ENCODE data around the gene SPATA13.

- TF ChIP-seq ZIC2 (tag by site-specific recombination; IDR thresholded peaks at IDR 0.05) (no peak), CTCF (tag by site-specific recombination; IDR thresholded peaks at IDR 0.05) (no peak), ATF2 (tag by site-specific recombination; IDR thresholded peaks at IDR 0.05; ENCODE audit: low read depth) (no peak), TCF7L2 (IDR thresholded peaks at IDR 0.05; ENCODE audit: borderline replicate concordance, low read depth, low read length) (no peak), ZNF274 (IDR thresholded peaks at IDR 0.05; ENCODE audit: low read length) (no peak), ZNF274 (tag by site-specific recombination; IDR thresholded peaks at IDR 0.05; ENCODE audit: borderline replicate concordance) (no peak), REST (tag by site-specific recombination; IDR thresholded peaks at IDR 0.05) (no peak), SP3 (tag by site-specific recombination; IDR thresholded peaks at IDR 0.05) (no peak), ZNF239 (tag by site-specific recombination; IDR thresholded peaks at IDR 0.05) (no peak), ZNF777 (tag by site-specific recombination; IDR thresholded peaks at IDR 0.05; ENCODE audit: borderline replicate concordance) (no peak), ZNF670 (tag by site-specific recombination; IDR thresholded peaks at IDR 0.05; ENCODE audit: low read depth) (no peak), ZNF785 (tag by site-specific recombination; IDR thresholded peaks at IDR 0.05) (no peak), KLF16 (tag by site-specific recombination; IDR thresholded peaks at IDR 0.05) (no peak), ZNF707 (tag by site-specific recombination; IDR thresholded peaks at IDR 0.05) (no peak)
These were observed 8.5 kb downstream of the SPATA13 start for GRCh38 chr13:24168979-24169378.

Measured in HEK293 (cell line).